Loucy (cell line): ENCODE measurements around the gene PRR23E.

Source experiments
- H2AFZ ChIP-seq: fragments of 200-600 bp; sonication (generic); 2 replicates; pipeline ENCODE4 v1.6.0; 2016; ENCODE audit warnings: antibody characterized with exemption, mild to moderate bottlenecking, low read length, moderate library complexity
- H3F3A ChIP-seq: fragments of 200-600 bp; 2 replicates; pipeline ENCODE4 v1.6.0; 2016; ENCODE audit warnings: antibody characterized with exemption, low read depth, mild to moderate bottlenecking
- H3K27me3 ChIP-seq: fragments of 200-600 bp; sonication (generic); 2 replicates; pipeline ENCODE4 v1.6.1; 2014; ENCODE audit warnings: low read length, mild to moderate bottlenecking; ENCODE audit not compliant: insufficient read depth, poor library complexity, severe bottlenecking
- H3K36me3 ChIP-seq: fragments of 200-600 bp; sonication (generic); 2 replicates; pipeline ENCODE4 v1.6.1; 2016; ENCODE audit warnings: low read length; ENCODE audit not compliant: insufficient read depth
- H3K4me1 ChIP-seq: fragments of 200-600 bp; sonication (generic); 2 replicates; pipeline ENCODE4 v1.5.1; 2014; ENCODE audit warnings: low read length, mild to moderate bottlenecking; ENCODE audit not compliant: insufficient read depth, poor library complexity, severe bottlenecking
- H3K4me2 ChIP-seq: fragments of 200-600 bp; sonication (generic); 2 replicates; pipeline ENCODE4 v1.6.0; 2014; ENCODE audit warnings: antibody characterized with exemption, low read length, low read depth, mild to moderate bottlenecking; ENCODE audit not compliant: poor library complexity, severe bottlenecking
- H3K4me3 ChIP-seq: fragments of 200-600 bp; sonication (generic); 2 replicates; pipeline ENCODE4 v1.5.1; 2014; ENCODE audit warnings: low read length, mild to moderate bottlenecking, mixed read lengths; ENCODE audit not compliant: poor library complexity, severe bottlenecking
- H3K79me2 ChIP-seq: fragments of 200-600 bp; sonication (generic); 2 replicates; pipeline ENCODE4 v1.6.1; 2014; ENCODE audit warnings: low read length; ENCODE audit not compliant: insufficient read depth
- H3K9ac ChIP-seq: fragments of 200-600 bp; sonication (generic); 2 replicates; pipeline ENCODE4 v1.6.0; 2014; ENCODE audit warnings: mild to moderate bottlenecking, low read depth, low read length, moderate library complexity; ENCODE audit not compliant: poor library complexity, severe bottlenecking
- H3K9me2 ChIP-seq: fragments of 200-600 bp; sonication (generic); replicated peaks from 2 replicates; pipeline ENCODE4 v1.6.1; 2016; ENCODE audit warnings: low read depth, low read length, mixed read lengths
- H3K9me3 ChIP-seq: fragments of 200-600 bp; sonication (generic); 2 replicates; pipeline ENCODE4 v1.6.1; 2014; ENCODE audit warnings: mild to moderate bottlenecking, antibody characterized with exemption, low read length, low read depth; ENCODE audit not compliant: insufficient read depth
- H4K20me1 ChIP-seq: fragments of 200-600 bp; sonication (generic); 2 replicates; pipeline ENCODE4 v1.6.0; 2014; ENCODE audit warnings: antibody characterized with exemption, low read length, mild to moderate bottlenecking; ENCODE audit not compliant: insufficient read depth, poor library complexity, severe bottlenecking
- CTCF ChIP-seq: fragments of 200-600 bp; sonication (generic); conservative IDR thresholded peaks from 2 replicates; pipeline ENCODE4 v1.5.1; 2014; ENCODE audit warnings: mild to moderate bottlenecking, antibody characterized with exemption, low read length
- EZH2phosphoT487 ChIP-seq: fragments of 200-600 bp; IDR thresholded peaks from 2 replicates; pipeline ENCODE4 v1.6.1; 2018; ENCODE audit warnings: antibody characterized with exemption, mild to moderate bottlenecking, moderate library complexity, borderline replicate concordance

Gene PRR23E

GRCh38 chr3:127208483-127209100, 15.7 kb downstream of the PRR23E start:
- TF ChIP-seq EZH2phosphoT487, result no peak
- H3K4me3 ChIP-seq, result no peak overlapping the region
- peaks cover 4% of the 10 kb centered on the region; the same call in 1 of the 2 replicates for H3K36me3 ChIP-seq
- no peaks in the 10 kb centered on the region for H3F3A ChIP-seq
- no peaks in the 10 kb centered on the region for H3K9me2 ChIP-seq
- H3K9ac ChIP-seq, result no peak overlapping the region
- H4K20me1 ChIP-seq, result peaks cover 13% of the 10 kb centered on the region
- no peak overlapping the region for H2AFZ ChIP-seq
- H3K79me2 ChIP-seq, result peaks cover 73% of the 10 kb centered on the region
- H3K27me3 ChIP-seq, result no peaks in the 10 kb centered on the region
- H3K4me1 ChIP-seq, result peaks cover 58% of the 10 kb centered on the region
- peak overlapping the region; percentile 2 for H3K4me2 ChIP-seq
- H3K9me3 ChIP-seq, result no peaks in the 10 kb centered on the region

GRCh38 chr3:127209155-127209839, 16.4 kb downstream of the PRR23E start:
- H3K4me3 ChIP-seq, result no peak overlapping the region
- no peaks in the 10 kb centered on the region for H3K9me2 ChIP-seq
- TF ChIP-seq CTCF, result no peak
- H2AFZ ChIP-seq, result no peak overlapping the region
- H3K36me3 ChIP-seq, result no peaks in the 10 kb centered on the region; the same call in 1 of the 2 replicates
- H3K4me2 ChIP-seq, result peak overlapping the region; percentile 83
- peaks cover 65% of the 10 kb centered on the region for H3K4me1 ChIP-seq
- peaks cover 80% of the 10 kb centered on the region for H3K79me2 ChIP-seq
- H3K27me3 ChIP-seq, result no peaks in the 10 kb centered on the region
- peak overlapping the region; percentile 93 for H3K9ac ChIP-seq
- peaks cover 13% of the 10 kb centered on the region for H4K20me1 ChIP-seq
- H3F3A ChIP-seq, result peaks cover 5% of the 10 kb centered on the region
- no peaks in the 10 kb centered on the region for H3K9me3 ChIP-seq

GRCh38 chr3:127209840-127210653, 17.1 kb downstream of the PRR23E start:
- Histone ChIP-seq H2AFZ (no peak overlapping the region), H4K20me1 (peaks cover 13% of the 10 kb centered on the region), H3K4me2 (peak overlapping the region; percentile 83), H3K9me2 (no peaks in the 10 kb centered on the region), H3K27me3 (no peaks in the 10 kb centered on the region), H3K4me3 (peak overlapping the region; percentile 20), H3K9me3 (no peaks in the 10 kb centered on the region), H3K4me1 (peaks cover 71% of the 10 kb centered on the region), H3F3A (peaks cover 10% of the 10 kb centered on the region), H3K79me2 (peaks cover 80% of the 10 kb centered on the region), H3K9ac (peak overlapping the region; percentile 93), H3K36me3 (no peaks in the 10 kb centered on the region; the same call in 1 of the 2 replicates)
- TF ChIP-seq EZH2phosphoT487, result no peak
- no peak for TF ChIP-seq CTCF
